Fibroblast of pulmonary artery (primary cell): ENCODE data around the gene FOXD1.
"Not testable (repeated sequence)": the region's sequence is repeated elsewhere in the genome, so short reads cannot be mapped to it uniquely, and the experiment has no call there.

ENCODE experiments used
- DNase-seq: peaks from one replicate; pipeline ENCODE4 v3.0.0-alpha.2; 2010; ENCODE audit warnings: low read depth
- H3K4me3 ChIP-seq: replicated peaks from 2 replicates; pipeline ENCODE4 v1.5.1; 2011; ENCODE audit warnings: low read depth, mild to moderate bottlenecking, control low read depth, low read length, moderate library complexity
- CTCF ChIP-seq: IDR thresholded peaks from 2 replicates; pipeline ENCODE4 v1.5.1; 2011; ENCODE audit warnings: mild to moderate bottlenecking, control low read depth, low read length, inconsistent platforms; ENCODE audit errors: missing control alignments

Gene FOXD1

DNA sequence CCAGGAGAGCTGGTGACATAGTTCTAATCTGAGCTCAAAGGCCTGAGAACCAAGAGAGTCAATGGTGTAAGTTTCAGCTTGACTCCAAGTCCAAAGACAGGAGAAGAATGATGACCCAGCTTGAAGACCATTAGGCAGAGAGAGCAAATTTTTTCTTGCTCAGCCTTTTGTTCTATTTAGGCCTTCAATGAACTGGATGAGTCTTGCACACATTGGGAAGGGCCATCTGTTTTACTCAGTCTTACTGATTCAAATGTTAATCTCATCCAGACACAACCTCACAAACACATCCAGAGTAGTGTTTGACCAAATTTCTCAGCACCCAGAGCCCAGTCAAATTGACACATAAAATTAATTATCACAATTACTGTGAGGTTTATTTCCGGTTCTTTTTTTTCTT, 42.6 kb upstream of the FOXD1 start:
- no peak overlapping the region for H3K4me3 ChIP-seq
- no peak for TF ChIP-seq CTCF
- DNase-seq, result no peak

DNA sequence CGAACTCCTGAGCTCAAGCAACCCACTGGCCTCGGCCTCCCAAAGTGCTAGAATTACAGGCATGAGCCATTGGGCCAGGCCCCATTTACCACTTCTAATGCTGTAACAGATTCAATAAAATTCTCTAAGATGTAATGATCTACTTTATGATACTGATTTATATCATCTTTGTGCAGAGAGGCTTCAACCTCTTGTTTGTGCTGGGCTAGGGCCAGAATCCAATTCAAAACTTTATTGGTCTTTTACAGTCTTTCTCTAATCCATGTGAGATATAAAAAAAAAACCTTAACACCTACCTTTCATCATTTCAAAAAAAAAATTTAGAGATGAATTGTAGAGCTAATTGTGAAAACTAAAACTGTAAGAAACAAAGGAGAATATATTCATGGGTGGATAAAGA, 41.5 kb upstream of the FOXD1 start:
- DNase-seq, result no peak
- no peak overlapping the region for H3K4me3 ChIP-seq
- no peak for TF ChIP-seq CTCF

DNA sequence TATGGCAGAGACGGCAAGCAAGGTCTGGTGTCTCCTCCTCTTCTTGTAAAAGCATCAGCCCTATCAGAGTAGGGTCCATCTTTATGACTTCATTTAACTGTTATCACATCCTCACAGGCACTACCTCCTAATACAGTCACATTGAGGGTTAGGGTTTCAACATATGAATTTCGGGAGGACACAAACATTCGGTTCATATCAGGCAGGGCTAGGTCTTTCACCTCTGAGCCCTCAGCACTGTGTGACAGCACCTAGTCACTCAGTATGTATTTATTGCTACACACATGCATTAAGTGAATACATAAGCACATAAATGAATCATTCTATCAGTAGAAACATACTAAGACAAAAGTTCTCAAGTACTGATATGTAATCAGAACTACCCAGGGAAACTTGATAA, 40.2 kb upstream of the FOXD1 start:
- DNase-seq, result no peak
- TF ChIP-seq CTCF, result no peak
- H3K4me3 ChIP-seq, result no peak overlapping the region

DNA sequence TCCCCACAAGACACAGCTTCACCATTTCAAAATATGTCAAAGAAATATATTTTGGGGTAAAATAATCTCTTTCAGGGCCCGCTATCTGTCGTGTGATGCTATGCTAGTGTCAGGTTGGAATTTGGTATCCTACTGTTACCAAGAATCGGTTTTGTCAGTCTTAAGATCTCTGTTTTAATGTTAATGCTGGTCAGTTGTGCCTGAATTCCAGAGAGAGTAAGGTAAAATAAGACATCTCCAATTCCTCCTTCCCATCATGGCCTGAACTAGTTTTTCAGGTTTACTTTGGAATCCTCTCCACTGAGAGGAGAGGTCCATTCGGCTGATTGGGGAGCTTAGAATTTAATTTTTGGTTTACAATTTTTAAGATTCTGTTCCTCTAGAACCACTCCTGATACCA, 39.2 kb upstream of the FOXD1 start:
- TF ChIP-seq CTCF, result no peak
- no peak overlapping the region for H3K4me3 ChIP-seq
- no peak for DNase-seq

- DNase-seq, H3K4me3 ChIP-seq: not testable (repeated sequence)
Observed at GRCh38 chr5:73487257-73487656, 38.7 kb upstream of the FOXD1 start.

DNA sequence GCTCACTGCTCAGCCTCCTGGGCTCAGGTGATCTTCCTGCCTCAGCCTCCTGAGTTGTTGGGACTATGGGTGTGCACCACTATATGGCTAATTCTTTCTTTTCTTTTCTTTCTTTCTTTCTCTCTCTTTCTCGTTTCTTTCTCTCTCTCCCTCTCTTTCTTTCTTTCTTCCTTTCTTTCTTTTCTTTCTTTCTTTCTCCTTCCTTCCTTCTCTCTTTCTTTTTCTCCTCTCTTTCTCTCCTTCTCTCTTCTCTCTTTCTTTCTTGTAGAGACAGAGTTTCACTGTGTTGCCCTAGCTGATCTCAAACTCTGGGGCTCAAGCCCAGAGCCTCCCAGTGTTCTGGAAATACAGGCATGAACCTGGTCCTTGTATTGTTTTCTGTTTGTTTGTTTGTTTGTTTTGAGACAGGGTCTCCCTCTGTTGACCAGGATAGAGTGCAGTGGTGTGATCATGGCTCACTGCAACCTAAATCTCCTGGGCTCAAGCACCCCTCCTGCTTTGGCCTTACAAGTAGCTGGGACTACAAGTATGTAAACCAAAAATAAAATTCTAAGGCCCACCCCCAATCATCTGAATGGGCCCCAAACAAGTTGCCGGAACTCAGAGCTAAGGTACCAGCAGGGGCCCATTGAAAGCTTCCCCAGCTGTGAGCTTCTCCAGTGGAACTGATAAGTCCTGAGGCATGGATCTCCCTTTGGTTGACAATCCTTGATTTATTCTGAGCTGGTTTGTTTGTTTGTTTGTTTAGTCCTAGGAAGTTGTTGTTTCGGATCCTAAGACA, 37.7 kb upstream of the FOXD1 start:
- DNase-seq, result no peak
- no peak for TF ChIP-seq CTCF
- H3K4me3 ChIP-seq, result no peak overlapping the region

- no peak for TF ChIP-seq CTCF
- H3K4me3 ChIP-seq, result no peak overlapping the region
- DNase-seq, result no peak
Observed at GRCh38 chr5:73485715-73486114, 37.1 kb upstream of the FOXD1 start.
